Measurements from ENCODE around the gene CDK7.

- TF ChIP-seq CTCF (tag by site-specific recombination; IDR thresholded peaks at IDR 0.05) (no peak), ZNF404 (tag by site-specific recombination; IDR thresholded peaks at IDR 0.05) (no peak), BCL11A (tag by site-specific recombination; IDR thresholded peaks at IDR 0.05; ENCODE audit: low read depth) (no peak), ZNF311 (tag by site-specific recombination; IDR thresholded peaks at IDR 0.05; ENCODE audit: borderline replicate concordance) (no peak), ZBTB8A (tag by site-specific recombination; IDR thresholded peaks at IDR 0.05) (peak; percentile 98), ZNF10 (tag by site-specific recombination; IDR thresholded peaks at IDR 0.05) (no peak), ZBTB26 (tag by site-specific recombination; optimal IDR thresholded peaks at IDR 0.05) (peak; percentile 60), KLF16 (tag by site-specific recombination; IDR thresholded peaks at IDR 0.05) (peak; percentile 70), ZNF416 (tag by site-specific recombination; IDR thresholded peaks at IDR 0.05) (no peak), BCL6B (tag by site-specific recombination; IDR thresholded peaks at IDR 0.05) (peak; percentile 44; the same call in 1 of the 2 replicates)
- TF ChIP-seq, protein P1, sequence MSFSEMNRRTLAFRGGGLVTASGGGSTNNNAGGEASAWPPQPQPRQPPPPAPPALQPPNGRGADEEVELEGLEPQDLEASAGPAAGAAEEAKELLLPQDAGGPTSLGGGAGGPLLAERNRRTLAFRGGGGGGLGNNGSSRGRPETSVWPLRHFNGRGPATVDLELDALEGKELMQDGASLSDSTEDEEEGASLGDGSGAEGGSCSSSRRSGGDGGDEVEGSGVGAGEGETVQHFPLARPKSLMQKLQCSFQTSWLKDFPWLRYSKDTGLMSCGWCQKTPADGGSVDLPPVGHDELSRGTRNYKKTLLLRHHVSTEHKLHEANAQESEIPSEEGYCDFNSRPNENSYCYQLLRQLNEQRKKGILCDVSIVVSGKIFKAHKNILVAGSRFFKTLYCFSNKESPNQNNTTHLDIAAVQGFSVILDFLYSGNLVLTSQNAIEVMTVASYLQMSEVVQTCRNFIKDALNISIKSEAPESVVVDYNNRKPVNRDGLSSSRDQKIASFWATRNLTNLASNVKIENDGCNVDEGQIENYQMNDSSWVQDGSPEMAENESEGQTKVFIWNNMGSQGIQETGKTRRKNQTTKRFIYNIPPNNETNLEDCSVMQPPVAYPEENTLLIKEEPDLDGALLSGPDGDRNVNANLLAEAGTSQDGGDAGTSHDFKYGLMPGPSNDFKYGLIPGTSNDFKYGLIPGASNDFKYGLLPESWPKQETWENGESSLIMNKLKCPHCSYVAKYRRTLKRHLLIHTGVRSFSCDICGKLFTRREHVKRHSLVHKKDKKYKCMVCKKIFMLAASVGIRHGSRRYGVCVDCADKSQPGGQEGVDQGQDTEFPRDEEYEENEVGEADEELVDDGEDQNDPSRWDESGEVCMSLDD (tag by site-specific recombination; IDR thresholded peaks at IDR 0.05): no peak
- TF ChIP-seq, protein P2, sequence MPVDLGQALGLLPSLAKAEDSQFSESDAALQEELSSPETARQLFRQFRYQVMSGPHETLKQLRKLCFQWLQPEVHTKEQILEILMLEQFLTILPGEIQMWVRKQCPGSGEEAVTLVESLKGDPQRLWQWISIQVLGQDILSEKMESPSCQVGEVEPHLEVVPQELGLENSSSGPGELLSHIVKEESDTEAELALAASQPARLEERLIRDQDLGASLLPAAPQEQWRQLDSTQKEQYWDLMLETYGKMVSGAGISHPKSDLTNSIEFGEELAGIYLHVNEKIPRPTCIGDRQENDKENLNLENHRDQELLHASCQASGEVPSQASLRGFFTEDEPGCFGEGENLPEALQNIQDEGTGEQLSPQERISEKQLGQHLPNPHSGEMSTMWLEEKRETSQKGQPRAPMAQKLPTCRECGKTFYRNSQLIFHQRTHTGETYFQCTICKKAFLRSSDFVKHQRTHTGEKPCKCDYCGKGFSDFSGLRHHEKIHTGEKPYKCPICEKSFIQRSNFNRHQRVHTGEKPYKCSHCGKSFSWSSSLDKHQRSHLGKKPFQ (tag by site-specific recombination; IDR thresholded peaks at IDR 0.05): no peak
These were observed 45.3 kb upstream of the CDK7 start, which contains the start of gene CENPH for GRCh38 chr5:69189162-69190086.

All from HEK293 (cell line).